Measurements from ENCODE around the gene LBX2. TPM values are rescaled to one million over a fixed set of nuclear protein-coding genes. Genes with fewer than 3 reads are reported as not detected.

The LBX2 gene
- total and polyA plus RNA-seq, 2 of the 4 experiments (the other 2 are of a cell fraction), result 0.18 to 0.62 TPM

DNA sequence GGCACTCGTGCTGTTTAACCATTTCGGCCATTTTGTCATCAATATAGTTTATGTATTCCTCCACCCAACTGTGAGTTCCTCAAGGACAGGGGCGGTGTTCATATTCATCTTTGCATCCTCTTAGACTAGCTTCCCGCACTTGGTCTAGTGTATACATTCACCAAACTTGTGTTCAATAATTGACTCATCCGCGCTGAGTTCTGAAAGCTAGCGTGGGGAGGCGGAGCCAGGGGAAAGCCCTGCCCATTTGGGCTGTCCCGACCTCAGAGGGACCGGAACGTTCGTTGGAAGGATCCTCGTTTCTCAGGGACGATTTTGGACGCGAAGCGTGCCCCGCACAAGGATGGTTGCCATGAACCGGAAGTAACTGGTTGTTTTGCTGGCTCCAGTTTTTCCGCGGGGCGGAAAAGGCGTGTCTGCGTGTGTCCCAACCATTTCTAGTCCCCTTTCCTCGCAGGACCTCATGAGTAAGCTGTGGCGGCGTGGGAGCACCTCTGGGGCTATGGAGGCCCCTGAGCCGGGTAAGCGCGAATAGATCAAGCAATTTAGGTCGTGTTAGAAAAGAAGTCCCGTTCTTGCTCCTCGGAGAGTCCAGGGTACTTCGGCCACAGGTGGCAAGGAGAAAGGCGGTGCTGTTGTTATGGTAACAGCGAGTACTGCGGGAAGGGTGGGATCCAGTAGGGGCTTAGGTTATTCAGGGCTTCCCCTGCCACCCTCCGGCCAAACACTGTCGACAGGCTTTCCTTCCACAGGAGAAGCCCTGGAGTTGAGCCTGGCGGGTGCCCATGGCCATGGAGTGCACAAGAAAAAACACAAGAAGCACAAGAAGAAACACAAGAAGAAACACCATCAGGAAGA lies 44.5 kb downstream of the LBX2 start, which contains the start of gene INO80B:
TSS of gene INO80B (plus strand) at position 434 of the 858 bp plus-strand sequence. CDS start at position 464, 30 bp downstream.
- peak; percentile 74 for ATAC-seq (ENCODE audit: low read depth)
- H2AFZ ChIP-seq (replicated peaks; ENCODE audit: low read length, poor library complexity), result peak within 1 kb of the TSS; percentile 90
- 0 out of 2 replicates have a peak, but pooled peaks cover 3% of the 10 kb centered on the region for H3K9me1 ChIP-seq (ENCODE audit: insufficient read depth, low read length)
- H3K4me3 ChIP-seq (ENCODE audit: insufficient read depth, low read depth, low read length), result peak within 1 kb of the TSS; percentile 61
- H3K56ac ChIP-seq (ENCODE audit: extremely low read depth, insufficient read depth, low read length), result peak within 1 kb of the TSS; percentile 13; the same call in 1 of the 2 replicates
- ChIA-PET CTCF (no interaction called here), POLR2A (ENCODE audit: unreplicated experiment) (interaction anchor here (1.3 kb wide), 1 partner anchor 15 kb away, joined by 4 read pairs; no protein-coding TSS in a partner anchor)
- H4K20me1 ChIP-seq (ENCODE audit: insufficient read depth, low read length), result no peaks in the 10 kb centered on the region
- no peak within 1 kb of the TSS for H2BK120ac ChIP-seq (ENCODE audit: low read depth, low read length)
- no peak within 1 kb of the TSS for H2BK15ac ChIP-seq (ENCODE audit: low read depth, low read length)
- H3K4ac ChIP-seq (ENCODE audit: low read depth, low read length), result peak within 1 kb of the TSS; percentile 62
- DNase-seq, result peak; percentile 99
- peak within 1 kb of the TSS in 1 of 2 experiments; percentile 87; a peak in 2 of 4 replicates for H4K8ac ChIP-seq (ENCODE audit: low read depth in 2 of 2, low read length in 2 of 2)
- no TSS peak for BruUV-seq (replicated peaks)
- intact Hi-C loops (cut with micrococcal nuclease) (loop anchor here (1.0 kb wide), 2 partner anchors 15 to 28 kb away; partner anchors contain the start of gene TTC31), in situ Hi-C loops (cut with MboI; ENCODE audit: low sequenced_read_pairs) (no loop called here), dilution Hi-C loops (cut with HindIII; ENCODE audit: low sequenced_read_pairs, unreplicated experiment) (no loop called here)
- H2BK20ac ChIP-seq (ENCODE audit: low read depth, low read length), result no peak within 1 kb of the TSS
- H3K23ac ChIP-seq (ENCODE audit: low read depth, low read length), result peak within 1 kb of the TSS; percentile 48; the same call in 1 of the 2 replicates
- H4K91ac ChIP-seq (ENCODE audit: insufficient read depth, low read depth, low read length), result peak within 1 kb of the TSS; percentile 5; the same call in 1 of the 2 replicates
- 0 out of 2 replicates have a peak within 1 kb of the TSS, but pooled peaks have one; percentile 10 for H4K5ac ChIP-seq (ENCODE audit: low read depth, low read length)
- H3K4me2 ChIP-seq (ENCODE audit: low read depth, low read length), result peak within 1 kb of the TSS; percentile 66
- peak within 1 kb of the TSS; percentile 55 for H3K9ac ChIP-seq (ENCODE audit: low read depth, low read length)
- WGBS, 2 experiments (ENCODE audit: extremely low coverage in 2 of 2, insufficient read length in 1 of 2), result 0% methylated on average over 15 of the region's 40 CpGs; no CpG with 5 or more reads in 1 of the 2 experiments
- H3K18ac ChIP-seq (ENCODE audit: low read depth, low read length), result no peak within 1 kb of the TSS
- no peaks in the 10 kb centered on the region for H3K36me3 ChIP-seq (ENCODE audit: control insufficient read depth, insufficient read depth, low read length)
- no peaks in the 10 kb centered on the region for H3K27me3 ChIP-seq (ENCODE audit: control insufficient read depth, insufficient read depth, low read length)
- peaks cover 15 to 30% of the 10 kb centered on the region in 2 experiments for H3K79me1 ChIP-seq (ENCODE audit: low read depth in 1 of 2, low read length in 2 of 2)
- H3K14ac ChIP-seq (replicated peaks; ENCODE audit: low read depth, low read length), result peak within 1 kb of the TSS; percentile 61; the same call in 1 of the 2 replicates
- H2BK5ac ChIP-seq (ENCODE audit: low read depth, low read length, poor library complexity, severe bottlenecking), result peak within 1 kb of the TSS; percentile 16
- H3K4me1 ChIP-seq (ENCODE audit: control insufficient read depth, insufficient read depth, low read length), result peaks cover 10% of the 10 kb centered on the region
- H3K9me3 ChIP-seq (ENCODE audit: control insufficient read depth, insufficient read depth, low read length), result no peaks in the 10 kb centered on the region
- TF ChIP-seq BHLHE40 (IDR thresholded peaks at IDR 0.05; ENCODE audit: low read depth, low read length), result peak; percentile 23; the same call in 1 of the 2 replicates
- TF ChIP-seq FOS (IDR thresholded peaks at IDR 0.05; ENCODE audit: low read depth, low read length), result peak; percentile 7; the same call in 1 of the 2 replicates
- no peak; the same call in 1 of the 2 replicates for TF ChIP-seq NFE2L2 (IDR thresholded peaks at IDR 0.05; ENCODE audit: low read depth, low read length)
- peak; percentile 1; the same call in 1 of the 2 replicates for TF ChIP-seq RAD21 (IDR thresholded peaks at IDR 0.05; ENCODE audit: low read length)
- TF ChIP-seq, protein P1, sequence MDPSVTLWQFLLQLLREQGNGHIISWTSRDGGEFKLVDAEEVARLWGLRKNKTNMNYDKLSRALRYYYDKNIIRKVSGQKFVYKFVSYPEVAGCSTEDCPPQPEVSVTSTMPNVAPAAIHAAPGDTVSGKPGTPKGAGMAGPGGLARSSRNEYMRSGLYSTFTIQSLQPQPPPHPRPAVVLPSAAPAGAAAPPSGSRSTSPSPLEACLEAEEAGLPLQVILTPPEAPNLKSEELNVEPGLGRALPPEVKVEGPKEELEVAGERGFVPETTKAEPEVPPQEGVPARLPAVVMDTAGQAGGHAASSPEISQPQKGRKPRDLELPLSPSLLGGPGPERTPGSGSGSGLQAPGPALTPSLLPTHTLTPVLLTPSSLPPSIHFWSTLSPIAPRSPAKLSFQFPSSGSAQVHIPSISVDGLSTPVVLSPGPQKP (IDR thresholded peaks at IDR 0.05; ENCODE audit: borderline replicate concordance, low read depth, low read length), result no peak
- no peak for TF ChIP-seq RFX5 (IDR thresholded peaks at IDR 0.05; ENCODE audit: low read depth, low read length)
- TF ChIP-seq CEBPB (IDR thresholded peaks at IDR 0.05; ENCODE audit: low read depth, low read length), result peak; percentile 37; the same call in 1 of the 2 replicates
- TF ChIP-seq MAZ (IDR thresholded peaks at IDR 0.05; ENCODE audit: borderline replicate concordance, low read depth, low read length), result peak; percentile 84
- peak; percentile 92 for TF ChIP-seq MXI1 (IDR thresholded peaks at IDR 0.05; ENCODE audit: borderline replicate concordance, low read depth, low read length)
- TF ChIP-seq, protein P2, sequence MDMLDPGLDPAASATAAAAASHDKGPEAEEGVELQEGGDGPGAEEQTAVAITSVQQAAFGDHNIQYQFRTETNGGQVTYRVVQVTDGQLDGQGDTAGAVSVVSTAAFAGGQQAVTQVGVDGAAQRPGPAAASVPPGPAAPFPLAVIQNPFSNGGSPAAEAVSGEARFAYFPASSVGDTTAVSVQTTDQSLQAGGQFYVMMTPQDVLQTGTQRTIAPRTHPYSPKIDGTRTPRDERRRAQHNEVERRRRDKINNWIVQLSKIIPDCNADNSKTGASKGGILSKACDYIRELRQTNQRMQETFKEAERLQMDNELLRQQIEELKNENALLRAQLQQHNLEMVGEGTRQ (IDR thresholded peaks at IDR 0.05; ENCODE audit: low read depth, low read length), result peak; percentile 38
- TF ChIP-seq POLR2A (IDR thresholded peaks at IDR 0.05; ENCODE audit: low read depth, low read length), result no peak
- peak within 1 kb of the TSS; percentile 65 for H2AK9ac ChIP-seq (replicated peaks; ENCODE audit: low read depth, low read length, poor library complexity)
- H3K27ac ChIP-seq (ENCODE audit: insufficient read depth, low read length), result peak within 1 kb of the TSS; percentile 21
- H2AK5ac ChIP-seq (ENCODE audit: low read depth, low read length), result peak within 1 kb of the TSS; percentile 5; the same call in 1 of the 2 replicates
